Adipose tissue (tissue), 3 donors: ENCODE measurements around the gene FRMD4A. TPM values are rescaled to one million over a fixed set of nuclear protein-coding genes. Genes with fewer than 3 reads are reported as not detected.

Experiments
- H3K27ac ChIP-seq: one replicate; pipeline ENCODE4 v1.5.1; 2013; ENCODE audit warnings: low read depth, low read length
- WGBS, 3 donors: extraction: QIAGEN DNeasy Blood & Tissue Kit; methylation state at CpG; one replicate each; pipeline ENCODE4 v1.1.7; 2013; 5-methylcytosine and 5-hydroxymethylcytosine counted together
- polyA plus RNA-seq, 3 donors: library from polyadenylated mRNA; stranded (reverse); fragments of 200-250 nt; gene quantifications; one replicate each; pipeline ENCODE4 v1.2.3, GENCODE V29; 2013
- donor health status: healthy with polysubstance abuse.
- donor health status: Bipolar disorder and iron deficiency.
- donor health status: healthy.

The FRMD4A gene
- polyA plus RNA-seq, 3 donors, result 16.6 to 83.5 (median 22.2) TPM

DNA sequence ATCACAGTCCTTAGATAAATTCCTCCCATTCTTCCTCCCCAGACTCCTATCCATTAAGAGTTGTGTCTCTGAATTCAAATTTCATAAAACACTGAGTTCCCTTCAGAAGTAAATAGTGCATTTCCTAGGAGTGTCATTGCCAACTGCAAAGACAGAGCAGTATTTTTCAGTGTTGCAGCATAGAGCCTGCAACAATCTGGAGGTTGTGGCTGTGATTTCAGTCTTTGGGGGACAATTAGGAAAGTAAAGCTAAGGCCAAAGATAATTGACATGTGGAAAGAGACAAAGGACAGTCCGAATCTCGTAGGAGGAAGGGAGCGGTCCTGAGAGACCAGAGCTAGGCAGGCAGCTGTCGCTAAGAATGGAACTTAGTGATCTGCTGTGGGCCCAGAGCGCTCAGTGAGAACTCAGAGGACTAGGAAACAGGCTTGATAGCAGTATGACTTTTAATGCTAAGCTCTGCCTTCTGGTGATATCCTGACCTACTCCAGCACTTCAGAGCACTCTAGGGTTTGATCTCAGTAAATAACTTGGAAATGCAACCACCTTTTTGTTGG, 697.8 kb downstream of the FRMD4A start:
- 64 to 76% (median 74%) methylated on average over 5 of the region's 5 CpGs for WGBS, 3 donors
- H3K27ac ChIP-seq, result peak overlapping the region; percentile 34

DNA sequence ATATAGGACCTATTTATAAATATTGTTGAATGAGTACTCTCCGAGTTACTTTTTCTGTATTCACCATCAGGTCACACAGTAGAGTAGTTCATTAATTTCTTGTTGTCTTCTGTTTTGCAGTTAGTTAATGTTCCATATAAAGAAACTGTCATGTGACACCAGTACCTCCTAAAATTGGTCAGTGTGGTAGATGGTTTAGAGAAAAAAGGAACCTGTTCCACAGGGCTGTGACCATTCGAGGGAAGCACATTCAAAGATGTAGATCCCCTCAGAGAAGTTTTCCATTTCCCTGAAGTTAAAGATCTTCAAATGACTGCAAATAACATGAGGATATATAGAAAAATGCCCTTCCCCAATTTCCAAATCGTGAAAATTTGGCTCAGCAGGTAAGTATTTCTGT, 698.3 kb downstream of the FRMD4A start:
- H3K27ac ChIP-seq, result no peak overlapping the region
- 61 to 85% (median 66%) methylated on average over 3 of the region's 3 CpGs for WGBS, 3 donors

DNA sequence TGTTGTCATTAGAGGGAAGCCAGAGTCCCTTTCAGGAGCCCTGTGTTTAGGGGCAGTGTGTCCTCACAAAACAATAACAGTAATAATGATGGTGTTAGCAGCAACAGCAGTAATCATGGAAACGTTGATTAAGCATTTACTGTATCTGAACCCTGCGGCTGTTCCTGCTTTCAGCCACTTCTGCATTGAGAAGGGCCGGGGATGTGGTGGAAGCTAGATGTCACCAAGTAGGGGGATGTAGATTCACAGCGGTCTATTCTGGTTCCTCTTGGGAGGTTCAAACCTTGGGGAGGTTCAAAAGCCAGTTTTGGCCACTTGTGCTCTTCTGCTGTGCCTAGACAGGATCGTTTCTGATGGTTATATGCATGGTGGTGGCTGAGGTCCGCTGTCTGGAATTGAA, 699.1 kb downstream of the FRMD4A start:
- WGBS, 3 donors, result 81 to 97% (median 89%) methylated on average over 6 of the region's 6 CpGs
- no peak overlapping the region for H3K27ac ChIP-seq

DNA sequence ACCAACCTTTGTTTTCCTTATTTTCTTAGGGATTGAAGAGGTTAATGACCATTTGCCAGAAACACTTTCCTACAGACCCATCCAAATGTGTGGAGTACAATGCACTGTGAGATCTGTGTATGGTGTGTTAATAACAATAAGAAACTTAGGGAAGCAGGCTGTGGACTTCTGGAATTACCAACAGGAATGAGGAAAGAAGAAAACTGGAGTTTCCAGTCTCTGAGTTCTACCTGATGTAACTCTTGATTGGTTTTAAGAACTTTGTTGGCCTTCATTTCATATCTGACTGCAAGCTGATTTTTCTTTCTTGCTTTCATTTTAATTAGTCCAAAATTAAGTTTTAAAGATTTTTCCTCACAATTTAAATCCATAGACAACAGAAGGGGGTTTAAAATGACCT, 700.5 kb downstream of the FRMD4A start:
- H3K27ac ChIP-seq, result no peak overlapping the region

DNA sequence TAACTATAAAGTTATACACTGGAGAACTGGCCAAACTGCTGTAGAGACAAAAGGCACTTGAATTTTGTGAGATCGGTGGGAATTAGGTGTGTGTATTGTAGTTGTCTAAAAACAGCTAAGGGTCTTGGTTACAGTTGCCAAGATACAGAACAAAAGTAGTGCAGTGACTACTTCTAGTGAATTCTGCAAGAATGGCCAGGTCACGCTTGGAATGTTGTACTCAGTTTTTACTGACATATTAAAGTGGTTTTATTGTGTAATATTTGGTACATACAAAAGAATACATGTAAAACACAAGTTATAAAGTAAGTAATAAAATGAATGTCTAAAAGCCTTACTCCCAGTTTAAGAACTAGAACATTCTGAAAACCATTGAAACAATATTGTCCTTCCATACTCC, 701.6 kb downstream of the FRMD4A start:
- H3K27ac ChIP-seq, result no peak overlapping the region
- 72 to 91% (median 80%) methylated on average over 2 of the region's 2 CpGs for WGBS, 3 donors

DNA sequence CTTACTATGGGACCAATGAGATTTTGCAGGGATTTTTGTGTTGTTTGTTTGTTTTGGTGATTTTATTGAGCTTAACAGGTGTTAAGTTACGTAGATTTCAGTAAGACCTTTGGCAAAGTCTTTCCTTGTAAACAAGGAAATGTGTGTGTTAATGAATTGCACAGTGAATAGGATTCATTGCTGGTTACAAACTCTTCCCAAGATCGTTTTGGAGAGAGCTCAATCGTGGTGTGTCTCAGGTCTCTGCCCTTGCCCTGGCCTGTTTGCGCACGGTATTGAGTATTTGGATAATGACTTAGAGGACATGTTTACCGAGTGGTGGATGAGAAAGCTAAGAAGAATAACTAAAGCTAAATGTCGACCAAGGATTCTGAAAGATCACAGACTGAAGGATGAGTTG, 702.1 kb downstream of the FRMD4A start:
- H3K27ac ChIP-seq, result no peak overlapping the region
- 41 to 83% (median 70%) methylated on average over 7 of the region's 7 CpGs for WGBS, 3 donors

GRCh38 chr10:13627459-13628310, 703.0 kb downstream of the FRMD4A start:
- 81 to 93% (median 93%) methylated on average over 7 of the region's 7 CpGs for WGBS, 3 donors
- H3K27ac ChIP-seq, result no peak overlapping the region

DNA sequence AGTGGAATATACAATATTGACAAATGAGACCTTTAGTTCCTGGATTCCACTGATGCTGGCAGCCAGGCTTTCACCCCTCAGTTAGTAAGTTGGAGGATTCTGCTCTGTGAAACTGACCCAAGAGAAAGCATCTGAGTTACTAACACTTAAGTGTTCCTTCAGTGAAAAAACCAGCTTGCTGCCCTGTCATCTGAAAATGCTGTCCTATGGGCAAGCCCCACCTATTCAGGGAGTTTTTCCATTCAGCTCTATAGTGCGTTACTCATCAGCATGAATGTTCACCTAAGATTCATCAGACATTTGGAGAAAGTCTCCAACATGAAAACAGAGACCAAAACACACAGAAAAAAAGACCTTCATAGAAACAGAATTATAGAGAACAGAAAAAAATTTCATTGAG, 706.1 kb downstream of the FRMD4A start:
- no peak overlapping the region for H3K27ac ChIP-seq
- WGBS, 3 donors, result 96 to 97% (median 97%) methylated on average over 1 of the region's 1 CpG

DNA sequence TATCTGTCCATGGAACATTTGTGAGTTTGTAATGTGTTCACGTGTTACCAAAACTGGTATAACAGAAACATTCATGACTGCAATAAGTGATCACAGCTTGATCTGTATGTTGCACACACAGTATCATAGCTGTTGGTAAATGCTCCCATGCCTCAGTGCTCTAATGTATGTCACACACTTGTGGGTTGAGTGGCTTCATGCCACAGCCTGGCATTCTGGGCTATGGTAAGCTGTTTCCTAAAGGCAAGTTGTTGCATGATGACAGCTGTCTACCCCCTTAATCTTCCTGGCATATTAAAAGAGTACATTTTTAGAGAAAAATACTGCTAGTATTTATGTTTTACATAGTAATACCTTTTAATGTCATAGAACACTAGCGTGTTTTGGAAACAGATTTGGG, 708.8 kb downstream of the FRMD4A start:
- 96 to 99% (median 97%) methylated on average over 2 of the region's 2 CpGs for whole genome bisulfite sequencing, 3 donors

DNA sequence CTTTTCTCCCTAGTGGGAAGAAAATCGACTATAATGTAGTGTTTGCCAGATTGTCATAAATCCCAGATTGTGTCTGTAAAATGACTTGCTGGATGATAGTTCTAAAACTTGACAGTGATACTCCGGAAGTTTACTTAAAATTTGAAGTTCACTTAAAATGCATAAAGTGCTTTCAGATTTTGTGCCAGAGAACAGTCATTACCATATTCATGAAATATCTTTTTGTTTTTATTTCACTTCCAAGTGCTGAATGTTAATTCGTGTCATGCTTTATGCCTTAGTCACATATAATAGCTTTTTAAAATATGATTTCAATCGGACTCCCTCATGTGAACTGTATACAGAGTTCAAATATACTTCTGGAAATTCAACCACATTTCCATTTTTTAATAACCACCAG, 713.6 kb downstream of the FRMD4A start:
- no peak overlapping the region for H3K27ac ChIP-seq
- WGBS, 3 donors, result 69 to 81% (median 73%) methylated on average over 4 of the region's 4 CpGs

More for the DNA sequence above, 708.8 kb downstream of the FRMD4A start:
- H3K27ac ChIP-seq, result no peak overlapping the region

DNA sequence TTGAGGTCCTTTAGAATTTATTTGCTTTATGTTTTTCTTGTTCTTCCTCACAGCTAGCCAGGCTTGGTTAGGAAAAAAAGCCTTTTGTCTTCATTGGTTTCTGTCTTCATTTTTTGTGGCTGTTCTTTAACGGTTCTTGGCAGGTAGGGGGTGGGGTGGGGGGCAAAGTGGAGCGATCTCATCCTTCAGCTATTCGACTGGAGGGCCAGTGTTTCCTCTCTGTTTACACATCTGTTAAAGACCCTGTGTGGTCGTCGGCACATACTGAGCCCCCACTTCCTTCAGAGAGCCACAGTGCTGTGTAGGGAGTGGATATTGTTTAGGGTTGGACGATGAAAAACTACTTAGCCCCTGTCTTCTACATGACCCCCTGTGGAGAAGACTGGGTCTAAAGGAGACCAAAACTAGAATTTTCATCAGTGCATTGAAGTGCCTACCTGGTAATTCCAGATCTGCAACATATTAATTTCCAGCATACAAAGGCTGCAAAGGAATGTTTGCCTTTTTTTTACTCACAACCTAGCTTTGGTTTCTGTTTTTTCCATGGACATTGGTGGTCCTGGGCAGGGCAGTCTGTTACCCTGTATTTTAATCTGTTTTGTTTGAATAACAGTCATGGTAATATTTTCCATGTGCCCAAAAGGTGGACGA, 714.9 kb downstream of the FRMD4A start:
- 59 to 69% (median 65%) methylated on average over 7 of the region's 7 CpGs for WGBS, 3 donors

DNA sequence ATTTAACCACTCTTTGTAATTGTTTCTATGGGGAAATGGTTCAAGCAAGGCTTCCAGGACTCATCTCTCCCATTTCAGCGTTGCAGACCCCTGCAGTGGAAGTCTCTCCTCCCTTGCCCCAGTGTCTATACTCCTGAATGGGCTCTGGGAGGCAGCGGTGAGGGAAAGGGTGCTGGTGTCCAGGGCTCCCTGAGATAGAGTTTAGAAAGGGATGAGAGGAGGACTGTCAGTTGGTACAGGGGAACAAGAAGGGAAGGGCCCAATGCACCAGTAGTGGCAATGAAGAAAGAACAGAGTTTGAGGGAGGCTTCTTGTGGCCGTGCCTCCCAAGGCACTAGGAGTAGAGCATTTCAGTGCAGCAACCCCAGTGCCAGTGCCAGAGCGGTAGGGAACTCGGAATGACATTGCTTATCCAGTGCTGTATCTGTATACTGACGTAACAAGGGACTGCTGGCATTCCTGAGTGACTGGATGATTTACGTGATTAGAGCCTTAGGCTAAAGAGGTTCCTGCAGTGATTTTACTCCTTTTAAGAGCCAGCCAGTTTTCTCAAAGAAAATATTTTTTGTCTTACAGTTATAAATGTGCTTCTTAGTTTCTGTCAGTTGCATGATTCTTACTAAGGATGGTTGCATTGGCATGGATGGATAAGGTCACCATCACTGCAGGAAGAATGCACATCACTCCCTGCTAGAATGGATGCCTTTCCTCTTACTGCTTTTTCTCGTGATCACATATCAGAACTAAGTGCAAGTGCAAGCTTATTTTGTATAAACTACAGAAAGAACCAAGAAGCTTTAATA, 716.0 kb downstream of the FRMD4A start:
- 77 to 79% (median 78%) methylated on average over 8 of the region's 8 CpGs for WGBS, 3 donors
- no peak overlapping the region for H3K27ac ChIP-seq

More for the DNA sequence above, 714.9 kb downstream of the FRMD4A start:
- no peak overlapping the region for H3K27ac ChIP-seq

GRCh38 chr10:13613519-13613918, 717.2 kb downstream of the FRMD4A start:
- WGBS, 3 donors, result 43 to 58% (median 51%) methylated on average over 5 of the region's 5 CpGs
- H3K27ac ChIP-seq, result no peak overlapping the region

- 91 to 92% (median 92%) methylated on average over 3 of the region's 3 CpGs for WGBS, 3 donors
- no peak overlapping the region for H3K27ac ChIP-seq
These were observed 717.9 kb downstream of the FRMD4A start for GRCh38 chr10:13612654-13613373.

DNA sequence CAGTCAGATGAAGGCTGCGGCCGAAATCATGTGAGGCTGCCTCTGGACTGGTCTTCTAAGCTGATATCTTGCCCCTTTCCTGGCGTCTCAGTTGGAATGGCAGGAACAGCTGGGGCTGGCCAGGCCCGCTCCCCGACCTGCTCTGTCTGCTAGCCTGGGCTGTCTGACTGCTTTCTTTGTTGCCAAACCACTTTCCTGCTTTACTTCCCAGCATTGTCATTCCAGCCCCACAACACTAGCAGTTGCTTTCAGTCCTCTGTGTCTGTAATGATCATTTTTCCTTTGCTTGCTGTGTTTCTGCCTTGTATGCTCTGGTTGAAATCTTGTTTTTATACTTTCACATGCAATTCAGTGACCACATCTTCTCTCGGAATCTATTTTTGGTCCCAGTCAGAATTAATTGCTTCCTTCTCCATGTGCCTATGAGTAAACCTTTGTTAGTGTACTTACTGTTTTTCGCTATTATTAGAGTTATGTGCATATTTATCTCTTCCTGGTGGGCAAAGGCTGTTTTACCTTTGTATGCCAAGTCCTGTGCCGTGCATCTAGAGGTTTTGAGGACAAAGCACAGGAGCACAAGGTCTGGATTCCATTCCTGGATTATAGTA, 722.4 kb downstream of the FRMD4A start:
- 70 to 76% (median 74%) methylated on average over 8 of the region's 8 CpGs for WGBS, 3 donors
- no peak overlapping the region for H3K27ac ChIP-seq

DNA sequence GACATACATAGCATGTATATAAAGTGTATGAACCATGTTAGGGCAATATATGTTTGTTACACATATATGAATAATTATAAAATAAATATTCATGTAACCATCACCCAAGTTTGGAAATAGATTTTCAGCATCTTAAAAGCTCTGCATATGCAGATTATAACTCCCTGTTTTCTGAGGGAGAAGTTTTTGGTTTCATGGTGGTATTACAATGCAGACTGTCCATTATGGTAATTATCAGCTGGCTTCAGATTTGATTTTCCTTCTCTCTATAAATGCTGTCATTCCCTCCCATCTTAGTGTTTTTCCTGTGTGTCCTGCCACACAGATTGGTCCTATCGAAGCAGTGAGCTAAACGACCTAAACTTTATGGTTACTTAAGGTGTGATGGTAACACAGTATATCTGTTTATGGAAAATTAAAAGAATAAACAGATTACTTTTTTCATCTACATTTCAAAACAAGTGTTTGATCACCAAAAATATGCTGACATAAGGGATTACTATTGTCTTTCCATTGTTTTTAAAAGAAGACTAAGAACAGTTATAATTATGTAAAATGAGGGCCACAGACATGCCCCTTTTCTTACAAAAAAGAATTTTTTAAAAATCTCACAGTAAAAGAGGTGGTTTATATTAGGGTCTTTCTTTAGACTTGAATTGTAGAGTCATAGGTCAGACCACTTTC, 726.2 kb downstream of the FRMD4A start:
- no peak overlapping the region for H3K27ac ChIP-seq
- 87 to 92% (median 88%) methylated on average over 2 of the region's 2 CpGs for WGBS, 3 donors

DNA sequence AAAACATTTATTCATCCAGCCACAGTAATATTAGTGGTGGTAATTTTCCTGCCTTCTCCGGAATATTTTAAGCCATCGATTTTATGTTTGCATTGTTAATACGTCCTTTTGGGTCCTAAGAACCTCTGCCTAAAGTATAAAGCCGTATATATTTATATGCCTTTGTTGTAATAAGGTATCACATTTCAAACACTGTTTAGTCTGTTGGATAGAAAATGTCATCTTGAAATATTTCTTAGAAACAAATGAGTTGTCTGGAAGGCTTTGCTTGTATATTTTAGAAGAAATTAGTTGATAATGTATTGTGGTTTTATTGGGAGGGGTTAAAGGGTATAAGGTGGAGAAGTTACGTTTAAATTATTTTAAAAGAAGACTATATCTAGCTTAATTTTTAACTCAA, 732.8 kb downstream of the FRMD4A start:
- no peak overlapping the region for H3K27ac ChIP-seq
- WGBS, 3 donors, result 74 to 81% (median 79%) methylated on average over 5 of the region's 5 CpGs
